Ectodermal cell (in vitro differentiated cells): ENCODE results near the gene ITPR2.

ENCODE experiments used
- H3K27ac ChIP-seq: 2 replicates; pipeline ENCODE4 v1.7.0; 2013; ENCODE audit warnings: mild to moderate bottlenecking, low read depth, low read length; ENCODE audit not compliant: insufficient read depth, poor library complexity, severe bottlenecking
- H3K27me3 ChIP-seq: 2 replicates; pipeline ENCODE4 v1.7.0; 2013; ENCODE audit warnings: mild to moderate bottlenecking, low read length; ENCODE audit not compliant: insufficient read depth, control insufficient read depth, poor library complexity, severe bottlenecking
- H3K36me3 ChIP-seq: one replicate; pipeline ENCODE4 v1.7.0; 2013; ENCODE audit warnings: low read length; ENCODE audit not compliant: control insufficient read depth, insufficient read depth
- H3K4me1 ChIP-seq: one replicate; pipeline ENCODE4 v1.7.0; 2013; ENCODE audit warnings: low read length; ENCODE audit not compliant: control insufficient read depth, insufficient read depth
- H3K4me3 ChIP-seq: 2 replicates; pipeline ENCODE4 v1.7.0; 2013; ENCODE audit warnings: low read depth, low read length, control low read depth; ENCODE audit not compliant: insufficient read depth
- H3K9me3 ChIP-seq: 2 replicates; pipeline ENCODE4 v1.7.0; 2013; ENCODE audit warnings: mild to moderate bottlenecking, low read length, moderate library complexity; ENCODE audit not compliant: control insufficient read depth
- WGBS, 2 experiments: methylation state at CpG; one replicate each; pipeline ENCODE4 v1.1.7; 2013; ENCODE audit warnings: missing lambda C conversion rate in 2 of 2; 5-methylcytosine and 5-hydroxymethylcytosine counted together

The ITPR2 gene

GRCh38 chr12:26746121-26746714, 86.8 kb downstream of the ITPR2 start:
- no peaks in the 10 kb centered on the region for H3K9me3 ChIP-seq
- H3K36me3 ChIP-seq: no peaks in the 10 kb centered on the region
- H3K4me3 ChIP-seq: no peak overlapping the region
- no peaks in the 10 kb centered on the region for H3K4me1 ChIP-seq
- no peak overlapping the region for H3K27ac ChIP-seq
- H3K27me3 ChIP-seq: no peaks in the 10 kb centered on the region
- WGBS, 2 experiments: 60 to 75% methylated on average over 4 of the region's 4 CpGs

GRCh38 chr12:26744697-26745440, 88.1 kb downstream of the ITPR2 start:
- Histone ChIP-seq H3K27me3 (no peaks in the 10 kb centered on the region), H3K27ac (no peak overlapping the region), H3K4me3 (no peak overlapping the region), H3K9me3 (no peaks in the 10 kb centered on the region), H3K4me1 (no peaks in the 10 kb centered on the region), H3K36me3 (no peaks in the 10 kb centered on the region)
- 80 to 82% methylated on average over 8 of the region's 8 CpGs for WGBS, 2 experiments

GRCh38 chr12:26744042-26744626, 88.9 kb downstream of the ITPR2 start:
- Histone ChIP-seq H3K4me1 (no peaks in the 10 kb centered on the region), H3K4me3 (no peak overlapping the region), H3K27ac (no peak overlapping the region), H3K36me3 (no peaks in the 10 kb centered on the region), H3K27me3 (no peaks in the 10 kb centered on the region), H3K9me3 (no peaks in the 10 kb centered on the region)
- 93 to 96% methylated on average over 4 to 5 of the region's 5 CpGs for WGBS, 2 experiments

- H3K27ac ChIP-seq: no peak overlapping the region
- H3K9me3 ChIP-seq: no peaks in the 10 kb centered on the region
- H3K4me1 ChIP-seq: no peaks in the 10 kb centered on the region
- H3K36me3 ChIP-seq: no peaks in the 10 kb centered on the region
- 92 to 97% methylated on average over 6 of the region's 6 CpGs for WGBS, 2 experiments
- H3K27me3 ChIP-seq: no peaks in the 10 kb centered on the region
- H3K4me3 ChIP-seq: no peak overlapping the region
Measured at GRCh38 chr12:26741584-26742227, 91.3 kb downstream of the ITPR2 start.

GRCh38 chr12:26740991-26741390, 92.0 kb downstream of the ITPR2 start:
- Histone ChIP-seq H3K36me3 (no peaks in the 10 kb centered on the region), H3K27ac (no peak overlapping the region), H3K4me1 (no peaks in the 10 kb centered on the region), H3K27me3 (no peaks in the 10 kb centered on the region), H3K9me3 (no peaks in the 10 kb centered on the region), H3K4me3 (no peak overlapping the region)
- 92 to 97% methylated on average over 4 of the region's 4 CpGs for WGBS, 2 experiments

GRCh38 chr12:26740348-26740747, 92.6 kb downstream of the ITPR2 start:
- Histone ChIP-seq H3K4me1 (no peaks in the 10 kb centered on the region), H3K36me3 (no peaks in the 10 kb centered on the region), H3K27ac (no peak overlapping the region), H3K27me3 (no peaks in the 10 kb centered on the region), H3K4me3 (no peak overlapping the region), H3K9me3 (no peaks in the 10 kb centered on the region)
- 92 to 100% methylated on average over 3 to 7 of the region's 7 CpGs for WGBS, 2 experiments

- H3K27me3 ChIP-seq: no peaks in the 10 kb centered on the region
- no peaks in the 10 kb centered on the region for H3K4me1 ChIP-seq
- H3K27ac ChIP-seq: no peak overlapping the region
- no peaks in the 10 kb centered on the region for H3K36me3 ChIP-seq
- no peak overlapping the region for H3K4me3 ChIP-seq
- 97% methylated on average over 8 to 10 of the region's 10 CpGs for WGBS, 2 experiments
- no peaks in the 10 kb centered on the region for H3K9me3 ChIP-seq
Measured at GRCh38 chr12:26737487-26738030, 95.4 kb downstream of the ITPR2 start.

GRCh38 chr12:26736563-26737486, 96.2 kb downstream of the ITPR2 start:
- Histone ChIP-seq H3K4me3 (no peak overlapping the region), H3K27me3 (no peaks in the 10 kb centered on the region), H3K27ac (no peak overlapping the region), H3K36me3 (no peaks in the 10 kb centered on the region), H3K4me1 (no peaks in the 10 kb centered on the region), H3K9me3 (no peaks in the 10 kb centered on the region)
- WGBS, 2 experiments: 88% methylated on average over 15 to 16 of the region's 16 CpGs

- H3K4me1 ChIP-seq: no peaks in the 10 kb centered on the region
Measured at GRCh38 chr12:26735249-26735639, 97.8 kb downstream of the ITPR2 start.

More at GRCh38 chr12:26735249-26735639, 97.8 kb downstream of the ITPR2 start:
- WGBS, 2 experiments: 42 to 43% methylated on average over 1 of the region's 1 CpG
- H3K27ac ChIP-seq: no peak overlapping the region
- H3K27me3 ChIP-seq: no peaks in the 10 kb centered on the region
- H3K9me3 ChIP-seq: no peaks in the 10 kb centered on the region
- no peaks in the 10 kb centered on the region for H3K36me3 ChIP-seq
- no peak overlapping the region for H3K4me3 ChIP-seq
